HCT116 (cell line): ENCODE measurements around the gene ZBTB42. TPM values are rescaled to one million over a fixed set of nuclear protein-coding genes. Genes with fewer than 3 reads are reported as not detected.

Experiments
- ATAC-seq: fragments of 200-7000 bp; cut with Tn5 transposase; 2 replicates; pipeline ENCODE4 v1.9.1; 2020; ENCODE audit warnings: mild to moderate bottlenecking, moderate library complexity
- BruUV-seq: library from RNA; stranded (reverse); fragments of 400-500 nt; replicated peaks from 2 replicates; lab custom pipeline; 2021; lab: Mats Ljungman, UMichigan
- CTCF ChIA-PET: fragments of 300-600 bp; sonication (Branson Sonifier 250); formaldehyde crosslinking; loops from one replicate; lab custom pipeline; 2021; ENCODE audit warnings: antibody characterized with exemption; lab: Charles Lee
- POLR2A ChIA-PET: fragments of 300-600, 350-600 bp; sonication (Branson Sonifier 250); formaldehyde crosslinking; loops from one replicate; lab custom pipeline; 2021; ENCODE audit warnings: antibody characterized with exemption; lab: Charles Lee
- RAD21 ChIA-PET, 2 experiments: fragments of 300-600 bp; sonication (Branson Sonifier 250); formaldehyde crosslinking; loops; one replicate each; lab custom pipeline; 2023; ENCODE audit warnings: low total read pairs in 2 of 2; ENCODE audit not compliant: uncharacterized antibody in 2 of 2, unreplicated experiment in 2 of 2, low non-redundant PET in 1 of 2; lab: Charles Lee
- DNase-seq: peaks from one replicate; pipeline ENCODE4 v3.0.0-alpha.2; 2010; ENCODE audit warnings: low read depth, low spot score
- H2AFZ ChIP-seq: fragments of 200-600 bp; shearing (Covaris generic), sonication (generic); 2 replicates; pipeline ENCODE4 v1.6.1; 2017; ENCODE audit warnings: low read depth, mixed run types, mixed read lengths, antibody characterized with exemption, low read length; ENCODE audit not compliant: poor library complexity, severe bottlenecking
- H3K27ac ChIP-seq: 2 replicates; pipeline ENCODE4 v1.5.1; 2012; ENCODE audit warnings: low read depth, low read length
- H3K27me3 ChIP-seq: fragments of 200-600 bp; sonication (generic); 2 replicates; pipeline ENCODE4 v1.6.1; 2016; ENCODE audit warnings: mixed run types, low read length, mixed read lengths; ENCODE audit not compliant: insufficient read depth
- H3K36me3 ChIP-seq, 2 experiments: fragments of 200-500 bp in 1 of 2; fragments of 200-600 bp in 1 of 2; sonication (Bioruptor generic) in 1 of 2; sonication (generic) in 1 of 2; 2 replicates each; pipeline versions ENCODE4 v1.5.1 to v1.6.1; 2014 to 2016; ENCODE audit warnings: low read length in 2 of 2, inconsistent platforms in 1 of 2, mixed read lengths in 1 of 2, mixed run types in 1 of 2; ENCODE audit not compliant: insufficient read depth in 2 of 2, control insufficient read depth in 1 of 2
- H3K4me1 ChIP-seq, 2 experiments: fragments of 200-600 bp in 1 of 2; sonication (generic) in 1 of 2; 2 replicates each; pipeline versions ENCODE4 v1.5.1 to v1.6.1; 2012 to 2017; ENCODE audit warnings: low read length in 2 of 2, inconsistent platforms in 1 of 2, mild to moderate bottlenecking in 1 of 2, mixed read lengths in 1 of 2, mixed run types in 1 of 2, moderate library complexity in 1 of 2; ENCODE audit not compliant: insufficient read depth in 2 of 2, control insufficient read depth in 1 of 2
- H3K4me2 ChIP-seq: fragments of 200-600 bp; sonication (generic); 2 replicates; pipeline ENCODE4 v1.6.1; 2017; ENCODE audit warnings: mixed run types, low read length, mixed read lengths
- H3K4me3 ChIP-seq, 2 experiments: fragments of 200-600 bp in 1 of 2; sonication (generic) in 1 of 2; replicated peaks in 1 of 2; 2 replicates each; pipeline ENCODE4 v1.5.1; 2011 to 2016; ENCODE audit warnings: low read length in 2 of 2, control low read depth in 1 of 2, low read depth in 1 of 2, mild to moderate bottlenecking in 1 of 2, mixed read lengths in 1 of 2, mixed run types in 1 of 2
- H3K79me2 ChIP-seq: fragments of 200-600 bp; sonication (generic); 2 replicates; pipeline ENCODE4 v1.6.1; 2017; ENCODE audit warnings: mild to moderate bottlenecking, mixed run types, low read length, moderate library complexity, mixed read lengths; ENCODE audit not compliant: insufficient read depth
- H3K9ac ChIP-seq: fragments of 200-600 bp; sonication (generic); 2 replicates; pipeline ENCODE4 v1.6.1; 2016; ENCODE audit warnings: low read length, mixed read lengths
- H3K9me2 ChIP-seq: fragments of 200-600 bp; sonication (generic), shearing (Covaris generic); 2 replicates; pipeline ENCODE4 v1.6.1; 2017; ENCODE audit warnings: mixed run types, mild to moderate bottlenecking, moderate library complexity; ENCODE audit not compliant: insufficient read depth
- H3K9me3 ChIP-seq, 2 experiments: fragments of 200-500 bp in 1 of 2; fragments of 200-600 bp in 1 of 2; sonication (Bioruptor generic) in 1 of 2; sonication (generic) in 1 of 2; 2 replicates each; pipeline ENCODE4 v1.6.1; 2014 to 2017; ENCODE audit warnings: low read length in 2 of 2, mixed read lengths in 2 of 2, inconsistent platforms in 1 of 2, low read depth in 1 of 2, mild to moderate bottlenecking in 1 of 2, mixed run types in 1 of 2, moderate library complexity in 1 of 2; ENCODE audit not compliant: control insufficient read depth in 1 of 2, insufficient read depth in 1 of 2
- H4K20me1 ChIP-seq: fragments of 200-600 bp; sonication (generic), shearing (Covaris generic); 2 replicates; pipeline ENCODE4 v1.6.1; 2017; ENCODE audit warnings: mixed run types, mild to moderate bottlenecking, moderate library complexity; ENCODE audit not compliant: insufficient read depth
- ATF3 ChIP-seq: IDR thresholded peaks from 2 replicates; pipeline ENCODE4 v1.6.1; 2012
- CBX3 ChIP-seq: IDR thresholded peaks from 2 replicates; pipeline ENCODE4 v1.6.1; 2012; ENCODE audit warnings: low read depth
- CTCF ChIP-seq, 3 experiments: fragments of 200-600 bp in 1 of 3; sonication (generic) in 1 of 3; IDR thresholded peaks in 2 of 3; conservative IDR thresholded peaks in 1 of 3; 2 replicates each; pipeline ENCODE4 v1.5.1; 2012 to 2017; ENCODE audit warnings: low read depth in 2 of 3, low read length in 2 of 3, antibody characterized with exemption in 1 of 3, borderline replicate concordance in 1 of 3, control low read depth in 1 of 3, mild to moderate bottlenecking in 1 of 3, mixed read lengths in 1 of 3, mixed run types in 1 of 3, moderate library complexity in 1 of 3; ENCODE audit not compliant: insufficient read depth in 1 of 3
- EGR1 ChIP-seq: IDR thresholded peaks from 2 replicates; pipeline ENCODE4 v1.6.1; 2012; ENCODE audit warnings: low read depth
- ELF1 ChIP-seq: IDR thresholded peaks from 2 replicates; pipeline ENCODE4 v1.6.1; 2012; ENCODE audit warnings: low read depth, borderline replicate concordance
- EZH2 ChIP-seq: fragments of 200-600 bp; sonication (generic); IDR thresholded peaks from 2 replicates; pipeline ENCODE4 v1.6.1; 2017; ENCODE audit warnings: antibody characterized with exemption, mixed run types
- MAX ChIP-seq: IDR thresholded peaks from 2 replicates; pipeline ENCODE4 v1.6.1; 2012
- POLR2AphosphoS5 ChIP-seq: IDR thresholded peaks from 2 replicates; pipeline ENCODE4 v1.6.1; 2011; ENCODE audit warnings: mild to moderate bottlenecking, low read depth, low read length, moderate library complexity
- REST ChIP-seq: IDR thresholded peaks from 2 replicates; pipeline ENCODE4 v1.6.1; 2012; ENCODE audit warnings: low read depth
- SIN3A ChIP-seq: IDR thresholded peaks from 2 replicates; pipeline ENCODE4 v1.6.1; 2012; ENCODE audit warnings: low read depth
- SP1 ChIP-seq: IDR thresholded peaks from 2 replicates; pipeline ENCODE4 v1.6.1; 2012; ENCODE audit warnings: low read depth
- TCF7L2 ChIP-seq: IDR thresholded peaks from 2 replicates; pipeline ENCODE4 v1.7.0; 2011; ENCODE audit warnings: borderline replicate concordance, inconsistent platforms; ENCODE audit not compliant: insufficient read depth, insufficient read length; ENCODE audit errors: extremely low read depth
- YY1 ChIP-seq: IDR thresholded peaks from 2 replicates; pipeline ENCODE4 v1.6.1; 2011; ENCODE audit warnings: low read length, low read depth, moderate library complexity, mild to moderate bottlenecking; ENCODE audit not compliant: insufficient replicate concordance; ENCODE audit errors: extremely low read depth
- ZBTB33 ChIP-seq: IDR thresholded peaks from 2 replicates; pipeline ENCODE4 v1.6.1; 2011; ENCODE audit warnings: mild to moderate bottlenecking, low read length, moderate library complexity; ENCODE audit not compliant: insufficient replicate concordance; ENCODE audit errors: extremely low read depth
- ZFX ChIP-seq: fragments of 450-650 bp; IDR thresholded peaks from 2 replicates; pipeline ENCODE4 v1.6.1; 2017
- ZNF274 ChIP-seq: fragments of 200-500 bp; sonication (Bioruptor generic); IDR thresholded peaks from 2 replicates; pipeline ENCODE4 v1.6.1; 2014; ENCODE audit warnings: mild to moderate bottlenecking, low read depth, low read length, inconsistent platforms
- intact Hi-C: fragments of 100-400 bp; cut with micrococcal nuclease; formaldehyde crosslinking; loops from 2 replicates; pipeline ENCODE4 v1.10.0; 2022
- total RNA-seq: library from RNA; stranded (reverse); gene quantifications from one replicate; pipeline ENCODE4 v1.2.1, GENCODE V29; 2021; ENCODE audit not compliant: unreplicated experiment

Gene ZBTB42
- total RNA-seq, 1 experiment from 2014 or later, result 4.4 TPM

GRCh38 chr14:104766863-104767633 is 33.9 kb upstream of the ZBTB42 start:
- Histone ChIP-seq H3K27ac (no peak overlapping the region), H2AFZ (no peak overlapping the region), H3K4me3 (no peak overlapping the region), H3K4me2 (no peak overlapping the region), H4K20me1 (no peaks in the 10 kb centered on the region), H3K79me2 (no peaks in the 10 kb centered on the region), H3K27me3 (no peaks in the 10 kb centered on the region), H3K9me2 (no peaks in the 10 kb centered on the region)
- intact Hi-C loops, result no loop called here
- ChIA-PET POLR2A (interaction anchor here (1.1 kb wide), 1 partner anchor 14 kb away, joined by 3 read pairs; the partner anchor contains the start of gene SIVA1), RAD21 (interaction anchor here in 1 of 2 experiments (0.6 kb wide), 1 partner anchor 270 kb away, joined by 5 read pairs; no protein-coding TSS in a partner anchor), CTCF (interaction anchor here (0.8 to 1.6 kb wide), 2 partner anchors 14 to 60 kb away, joined by 3 to 6 read pairs; partner anchors contain the start of gene SIVA1)
- DNase-seq, result no peak
- TF ChIP-seq EGR1 (no peak), ATF3 (no peak), ZFX (no peak), CTCF (IDR thresholded peaks at IDR 0.05 in 2 of 3, conservative IDR thresholded peaks at IDR 0.05 in 1 of 3; ENCODE audit: borderline replicate concordance in 1 of 3, insufficient read depth in 1 of 3, low read depth in 2 of 3, low read length in 2 of 3) (no peak), POLR2AphosphoS5 (no peak), ZNF274 (no peak), SIN3A (no peak), ELF1 (no peak), TCF7L2 (no peak), SP1 (no peak), EZH2 (no peak), ZBTB33 (no peak), YY1 (no peak), CBX3 (no peak), MAX (no peak), REST (no peak)
- TF ChIP-seq, all 23 proteins: peak for 0
- H3K9ac ChIP-seq, result no peak overlapping the region
- peaks cover 0 to 11% of the 10 kb centered on the region in 2 experiments; a peak in 2 of 4 replicates for H3K9me3 ChIP-seq
- ATAC-seq, result no peak
- peaks cover 3 to 9% of the 10 kb centered on the region in 2 experiments; a peak in 3 of 4 replicates for H3K4me1 ChIP-seq
- peaks cover 0 to 18% of the 10 kb centered on the region in 2 experiments; a peak in 3 of 4 replicates for H3K36me3 ChIP-seq
- no TSS peak for BruUV-seq
